Measurements from ENCODE around the gene PRL.

Gene PRL

DNA sequence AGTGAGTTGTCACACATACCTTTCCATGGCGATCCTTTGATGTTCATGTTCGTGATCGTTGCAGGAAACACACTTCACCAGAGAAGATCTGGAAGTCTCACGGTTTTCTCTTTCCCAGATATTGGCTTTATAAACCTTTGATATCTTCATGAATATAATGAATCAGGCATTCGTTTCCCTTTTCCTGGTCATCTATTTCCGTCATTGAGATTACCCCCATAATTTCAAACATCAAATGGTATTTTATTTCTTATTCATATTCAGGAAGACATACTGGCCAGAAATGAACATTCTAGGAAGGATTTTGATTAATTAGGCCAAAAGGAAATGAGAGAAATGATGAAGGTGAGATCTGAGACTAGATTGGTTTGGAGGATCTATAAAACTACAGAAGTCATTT lies at the start of gene PRL:
Gene PRL, minus strand, starts transcription at position 101 of the 400 bp plus-strand sequence. Its CDS starts 54 bp downstream, at position 47.
- DNase-seq, result no peak

GRCh38 chr6:22343864-22344263 lies 47.0 kb upstream of the PRL start:
- no peak for DNase-seq

DNA sequence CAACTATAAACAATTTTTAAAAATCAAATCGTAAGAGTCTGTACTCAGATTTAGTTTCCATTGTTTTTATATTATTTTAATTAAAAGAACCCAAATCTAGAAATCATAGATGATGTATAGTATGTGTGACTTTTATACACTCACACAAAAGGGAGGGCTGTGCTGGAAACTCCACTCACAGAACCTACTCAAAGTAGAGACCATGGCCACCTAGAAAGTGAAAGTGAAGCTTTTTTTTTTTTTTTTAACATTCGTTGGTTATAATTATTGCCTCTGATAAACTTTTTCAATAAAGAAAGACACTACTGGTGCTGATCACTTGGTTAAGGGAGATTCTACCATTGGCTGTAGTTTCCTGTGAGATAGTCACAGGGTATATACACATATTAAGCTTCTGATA lies 37.9 kb upstream of the PRL start:
- DNase-seq, result no peak

DNA sequence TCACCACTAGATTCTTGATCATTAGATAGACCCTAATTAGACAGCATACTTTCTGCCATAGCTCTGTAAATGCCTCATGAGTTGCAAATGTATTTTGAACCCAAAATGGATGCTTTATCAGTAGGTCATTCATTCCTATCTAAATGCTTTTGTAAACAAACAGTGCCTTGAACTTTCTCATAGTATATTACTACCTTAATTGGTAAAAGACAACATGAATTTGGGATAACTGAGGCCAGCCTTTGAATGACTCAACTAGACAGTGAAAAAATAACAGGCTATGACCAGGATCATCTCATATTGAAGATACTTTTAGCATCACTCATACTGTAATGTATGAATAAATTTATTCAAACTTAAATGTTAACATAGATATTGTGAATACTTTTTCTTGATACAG lies 37.0 kb upstream of the PRL start:
- DNase-seq, result no peak

DNA sequence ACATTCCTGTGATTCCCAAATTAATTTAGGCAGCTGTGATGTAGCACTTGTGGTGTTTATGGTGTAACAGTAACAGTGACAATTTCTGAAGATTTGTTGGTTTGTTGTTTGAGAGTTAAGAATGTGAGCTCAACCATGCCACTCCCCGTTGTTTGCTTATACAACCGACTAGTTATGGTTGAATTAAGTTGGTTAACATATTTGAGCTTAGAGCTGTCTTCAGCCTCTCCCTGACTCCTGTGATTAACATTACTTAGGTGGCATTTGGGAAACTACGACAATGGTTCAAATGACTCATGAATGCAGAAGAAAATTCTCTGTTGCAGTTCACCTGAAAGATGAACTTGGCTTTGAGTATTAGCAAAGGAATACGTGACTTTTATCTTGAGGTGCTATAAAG lies 35.9 kb upstream of the PRL start:
- DNase-seq, result no peak

GRCh38 chr6:22332216-22332615 lies 35.4 kb upstream of the PRL start:
- no peak for DNase-seq

DNA sequence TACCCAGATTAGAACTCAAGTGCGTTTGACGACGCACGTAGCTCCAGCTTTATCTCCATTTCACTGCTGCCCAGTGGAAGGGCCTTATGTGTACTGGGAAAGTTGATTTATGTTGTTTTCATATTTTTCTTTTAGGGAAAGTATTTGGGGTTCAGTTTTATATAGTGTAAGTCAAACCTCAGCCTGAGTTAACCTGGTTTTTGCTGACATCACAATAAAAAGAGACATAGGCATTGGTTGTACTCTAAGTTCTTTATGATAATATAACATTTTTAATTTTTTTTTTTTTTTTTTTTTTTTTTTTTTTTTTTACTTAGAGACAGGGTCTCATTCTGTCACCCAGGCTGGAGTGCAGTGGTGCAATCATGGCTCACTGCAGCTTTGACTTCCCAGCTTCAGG lies 34.1 kb upstream of the PRL start:
- DNase-seq, result no peak

DNA sequence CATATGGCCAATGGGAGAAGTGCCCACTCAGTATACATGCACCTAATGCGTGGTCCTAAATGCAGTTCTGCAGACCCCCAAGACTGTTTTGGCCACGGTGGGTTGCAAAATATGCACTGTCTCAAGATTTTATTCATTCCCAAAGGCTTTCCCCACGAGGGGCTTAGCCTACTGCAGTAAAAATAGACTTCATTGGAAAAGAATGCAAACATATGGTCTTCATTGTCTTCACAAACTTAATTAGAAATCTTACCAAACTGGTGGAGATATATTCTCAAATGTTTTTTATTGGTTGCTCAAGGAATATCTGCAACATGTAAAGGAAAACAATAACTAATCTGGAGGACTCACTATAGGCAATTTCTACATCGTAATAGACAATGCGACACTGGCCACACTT lies 31.6 kb upstream of the PRL start:
- DNase-seq, result no peak

GRCh38 chr6:22327881-22328280 lies 31.0 kb upstream of the PRL start:
- no peak for DNase-seq

- DNase-seq, result no peak
Observed at GRCh38 chr6:22326500-22326899, 29.7 kb upstream of the PRL start.

- no peak for DNase-seq
Observed at GRCh38 chr6:22325481-22325880, 28.6 kb upstream of the PRL start.

DNA sequence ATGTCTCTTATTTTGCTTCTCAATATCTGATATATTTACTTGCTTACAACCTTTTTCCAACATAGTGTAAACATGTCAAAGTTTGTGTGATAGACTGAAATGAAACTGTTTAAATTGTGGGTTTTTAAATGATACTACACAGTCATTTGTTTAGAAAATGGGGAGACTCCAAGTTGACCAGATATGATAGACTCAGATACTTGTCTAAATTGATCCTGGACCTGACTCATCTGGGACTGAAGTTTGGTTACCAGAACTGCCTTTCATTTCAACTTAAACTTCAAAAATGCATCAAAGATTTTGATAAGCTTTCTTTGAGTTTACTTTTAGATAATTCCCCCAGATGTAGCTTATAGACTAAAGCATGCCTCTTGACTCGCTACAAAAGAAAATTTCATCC lies 27.0 kb upstream of the PRL start:
- no peak for DNase-seq

DNA sequence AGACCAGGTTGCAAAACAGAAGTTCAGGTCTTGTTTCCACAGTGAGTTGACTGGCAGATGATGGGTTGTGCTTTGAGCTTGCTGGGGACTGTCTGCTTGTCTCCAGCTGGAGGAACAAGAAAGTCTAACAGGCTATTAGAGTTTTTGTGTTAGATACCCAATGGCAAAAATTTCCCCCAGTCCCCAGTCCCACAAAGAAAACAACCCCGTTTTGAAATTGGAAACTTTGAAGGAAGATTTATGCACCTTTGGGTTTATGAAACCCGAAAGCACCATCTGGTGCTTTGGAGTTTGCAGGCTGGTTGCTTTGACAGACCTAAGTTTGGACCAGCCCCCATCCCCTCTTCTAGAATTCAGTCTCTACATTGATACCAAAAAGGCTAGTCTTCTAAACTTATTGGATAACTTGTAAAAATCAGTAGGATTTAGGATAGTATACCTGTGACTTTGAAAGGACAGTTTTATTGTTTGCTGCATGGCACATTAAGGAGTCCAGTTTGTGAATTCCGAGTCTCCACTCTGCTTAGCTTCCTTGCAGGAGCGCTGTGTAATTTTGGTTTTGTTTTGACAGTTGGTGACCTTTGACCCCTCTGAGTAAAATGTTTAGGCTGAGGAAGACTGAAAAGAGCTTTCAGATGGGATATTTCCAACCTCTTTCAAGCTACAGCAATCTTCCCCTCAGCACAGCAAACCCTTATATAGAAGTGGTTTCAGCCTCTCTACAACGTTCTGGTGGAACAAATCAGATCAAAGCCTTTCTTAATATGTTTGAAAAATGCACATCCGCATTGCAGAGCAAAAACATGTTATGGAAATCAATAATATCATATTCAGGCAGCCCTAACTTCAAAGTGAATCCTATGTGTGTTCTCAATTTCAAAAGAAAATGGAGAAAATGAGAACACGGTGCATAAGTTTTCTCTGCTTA lies 25.5 kb upstream of the PRL start:
- no peak for DNase-seq

- no peak for DNase-seq
Observed at GRCh38 chr6:22320750-22321149, 23.9 kb upstream of the PRL start.

GRCh38 chr6:22318404-22318803 lies 21.6 kb upstream of the PRL start:
- DNase-seq, result no peak

DNA sequence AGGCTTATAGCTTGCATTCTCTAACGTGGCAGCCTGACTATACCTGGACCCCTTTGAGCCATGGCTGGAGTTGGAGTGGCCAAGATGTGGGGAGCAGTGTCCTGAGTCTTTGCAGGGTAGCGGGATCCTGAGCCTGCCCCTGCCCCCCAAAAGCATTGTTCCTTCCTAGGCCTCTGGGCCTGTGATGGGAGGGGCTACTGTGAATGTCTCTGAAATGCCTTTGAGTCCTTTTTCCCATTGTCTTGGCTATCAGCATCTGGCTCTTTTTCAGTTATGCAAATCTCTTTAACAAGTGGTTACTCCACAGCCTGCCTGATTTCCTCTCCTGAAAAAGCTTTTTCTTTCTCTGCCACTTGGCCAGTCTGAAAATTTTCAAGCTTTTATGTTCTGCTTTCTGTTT lies 17.0 kb upstream of the PRL start:
- DNase-seq, result no peak

DNA sequence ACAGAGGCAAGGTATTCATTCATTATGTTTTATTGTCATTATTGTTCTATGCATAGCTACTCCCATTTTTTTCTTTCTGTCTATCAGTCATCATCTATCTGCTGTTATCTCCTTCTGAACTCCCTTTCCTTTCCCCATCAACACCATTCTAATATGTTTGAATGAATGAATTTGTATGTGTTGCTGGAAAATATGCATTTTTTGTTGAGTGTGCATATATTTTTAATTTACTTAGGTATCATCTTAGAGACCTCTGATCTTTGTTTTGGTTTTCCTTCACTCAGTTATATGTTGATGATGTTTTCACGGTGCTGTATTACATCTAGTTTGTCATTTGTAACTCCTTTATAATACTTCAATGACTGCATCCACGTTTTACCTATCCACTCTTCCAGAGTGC lies 12.1 kb upstream of the PRL start:
- DNase-seq, result no peak

- DNase-seq, result no peak
Observed at GRCh38 chr6:22306741-22307466, 10.1 kb upstream of the PRL start.

DNA sequence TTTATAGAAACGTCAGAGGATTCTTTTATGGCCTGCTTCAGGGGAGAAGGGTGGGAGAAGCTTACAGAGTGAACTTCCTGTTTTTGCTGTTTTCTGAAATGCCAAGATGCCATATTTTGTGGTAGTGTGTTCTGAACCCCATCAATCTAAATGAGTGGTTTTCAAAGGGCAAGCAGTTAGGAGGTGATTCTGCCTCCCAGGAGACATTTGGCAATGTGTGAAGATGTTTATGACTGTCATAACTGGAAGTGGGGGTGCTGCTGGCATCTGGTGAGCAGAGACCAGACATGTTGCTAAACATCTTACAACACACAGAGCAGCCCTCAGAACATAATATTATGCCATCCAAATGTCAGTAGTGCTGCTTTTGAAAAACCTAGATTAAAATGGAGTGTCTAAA lies 6.0 kb upstream of the PRL start:
- DNase-seq, result no peak

DNA sequence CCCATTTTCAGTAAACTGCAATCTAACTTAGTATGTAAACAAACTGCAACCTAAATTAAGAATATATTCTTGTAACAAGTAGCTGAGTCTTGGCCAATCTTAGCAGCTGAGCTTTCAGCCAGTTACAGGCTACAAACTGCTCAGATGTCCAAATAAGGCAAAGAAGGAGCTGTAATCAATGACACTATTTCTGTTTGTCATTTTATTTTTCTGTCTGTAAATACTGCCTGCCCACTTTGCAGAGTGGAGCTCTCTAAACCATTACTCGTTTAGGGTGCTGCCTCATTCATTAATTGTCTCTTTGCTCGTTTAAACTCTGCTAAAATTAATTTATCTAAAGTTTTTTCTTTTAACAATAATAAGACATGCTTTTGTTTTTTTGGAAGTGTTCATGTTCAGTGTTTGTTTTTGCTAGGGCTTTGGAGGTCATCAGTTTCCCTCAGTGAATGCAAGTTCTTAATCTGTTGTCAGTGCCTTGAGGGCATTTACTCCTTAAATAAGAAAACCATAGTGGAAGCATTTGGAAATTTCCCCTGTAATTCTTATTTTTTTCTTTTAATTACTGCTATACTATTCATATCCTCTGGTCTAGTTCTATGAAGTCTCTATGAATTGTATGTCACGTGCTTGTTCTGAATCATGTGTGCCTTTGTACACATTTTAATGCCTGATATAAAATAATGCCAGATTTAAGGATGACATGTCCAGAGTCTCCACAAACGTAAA lies 3.6 kb upstream of the PRL start:
- no peak for DNase-seq

DNA sequence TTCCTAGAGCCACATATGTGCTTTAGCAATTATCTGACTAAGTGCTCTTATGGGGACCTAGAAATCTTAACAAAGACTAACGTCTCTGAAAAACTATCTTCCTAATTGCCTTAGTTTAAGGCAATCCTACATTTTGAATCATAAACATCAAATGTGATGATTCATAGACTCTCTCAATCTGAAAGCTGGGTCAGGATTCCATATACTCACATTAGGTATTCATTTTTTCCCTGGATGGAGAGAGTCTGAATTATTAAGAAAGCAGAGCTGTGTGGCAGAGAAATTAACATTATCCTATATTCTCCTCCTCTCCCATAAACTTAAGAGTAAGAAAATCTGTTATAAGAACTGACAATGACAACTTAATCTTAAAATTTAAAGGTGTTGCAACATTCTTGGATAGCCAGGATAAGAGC lies 1.6 kb upstream of the PRL start:
- DNase-seq, result no peak

- no peak for DNase-seq
Observed at GRCh38 chr6:22296067-22296466, 769 bp downstream of the PRL start.

GRCh38 chr6:22295145-22295544 lies 1.7 kb downstream of the PRL start:
- peak; percentile 81 for DNase-seq

DNA sequence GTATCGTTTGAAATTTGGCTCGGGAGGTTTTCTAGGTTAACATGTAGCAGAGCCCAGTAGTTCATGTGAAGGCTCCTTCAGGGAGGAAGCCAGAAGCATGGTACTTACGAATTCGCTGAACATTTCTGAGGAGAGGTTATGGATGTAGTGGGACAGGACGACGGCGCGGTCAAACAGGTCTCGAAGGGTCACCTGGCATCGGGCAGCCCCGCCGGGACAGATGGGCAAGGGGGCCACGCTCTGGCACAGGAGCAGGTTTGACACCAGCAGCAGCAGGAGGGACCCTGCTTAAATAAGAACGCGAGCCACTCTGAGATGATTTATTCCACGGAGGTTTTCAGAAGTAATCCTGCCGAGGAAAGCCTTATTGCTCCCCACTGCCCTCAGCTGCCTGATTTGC lies 2.5 kb downstream of the PRL start:
- no peak for DNase-seq

All from NCI-H748 treated with DMSO at 0.1 percent for 48 hours (cell line).